ENCODE results near the gene KISS1R. TPM values are rescaled to one million over a fixed set of nuclear protein-coding genes. Genes with fewer than 3 reads are reported as not detected.
A peak's percentile ranks its signal among the peaks of the same experiment; 100 is the strongest.

KISS1R gene
- total RNA-seq, 2 donors from 2014 or later = not detected

DNA sequence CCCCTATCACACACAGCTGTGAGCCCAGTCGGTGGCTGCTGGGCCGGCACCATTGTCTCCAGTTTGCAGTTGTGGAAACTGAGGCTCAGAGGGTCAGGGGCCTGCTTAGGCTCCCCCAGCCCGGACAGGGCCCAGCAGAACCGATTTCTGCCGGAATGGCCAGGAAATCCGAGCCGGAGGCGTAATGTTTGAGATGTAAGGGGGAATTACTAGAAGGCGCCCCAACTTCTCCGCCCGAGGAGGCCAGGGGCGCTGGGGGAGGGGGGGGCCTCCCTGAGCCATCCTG is 962 bp downstream of the KISS1R start:
- peak overlapping the region in 1 of 2 donors; percentile 23 for H3K4me3 ChIP-seq
- intact Hi-C loops (cut with DNase I) = no loop called here

DNA sequence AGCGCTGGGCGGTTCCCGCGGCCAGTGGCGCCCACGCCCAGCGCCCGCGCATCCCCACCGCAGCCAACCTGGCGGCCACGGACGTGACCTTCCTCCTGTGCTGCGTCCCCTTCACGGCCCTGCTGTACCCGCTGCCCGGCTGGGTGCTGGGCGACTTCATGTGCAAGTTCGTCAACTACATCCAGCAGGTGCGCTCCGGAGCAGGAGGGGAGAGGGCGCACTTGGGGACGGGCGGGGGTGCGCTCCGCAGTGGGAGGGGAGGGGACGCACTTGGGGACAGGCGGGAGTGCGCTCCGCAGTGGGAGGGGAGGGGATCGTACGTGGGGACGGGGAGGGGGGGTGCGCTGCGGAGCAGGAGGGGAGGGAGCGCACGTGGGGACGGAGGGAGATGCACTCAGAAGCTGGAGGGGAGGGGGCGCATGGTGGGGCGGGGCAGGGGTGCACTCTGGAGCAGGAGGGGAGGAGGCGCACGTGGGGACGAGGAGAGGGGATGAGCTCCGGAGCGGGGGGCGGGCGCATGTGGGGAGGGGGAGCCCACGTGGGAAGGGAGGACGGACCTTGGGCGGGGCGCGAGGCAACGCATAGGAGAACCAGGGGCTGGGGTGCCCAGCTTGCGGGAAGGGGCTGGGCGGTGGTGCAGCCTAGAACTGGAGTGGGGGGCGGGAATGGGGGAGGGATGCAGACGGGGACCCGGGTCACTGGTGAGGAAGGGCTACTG is 1.5 kb downstream of the KISS1R start:
- Histone ChIP-seq H3K27ac (no peak overlapping the region), H3K4me1 (replicated peaks) (peaks cover 7% of the 10 kb centered on the region), H3K9me3 (no peaks in the 10 kb centered on the region), H3K4me3 (no peak overlapping the region), H3K36me3 (no peaks in the 10 kb centered on the region), H3K27me3 (replicated peaks; ENCODE audit: insufficient read depth) (peaks cover 20% of the 10 kb centered on the region)
- 2% methylated on average over 31 of the region's 58 CpGs for WGBS
- TF ChIP-seq, protein P1, sequence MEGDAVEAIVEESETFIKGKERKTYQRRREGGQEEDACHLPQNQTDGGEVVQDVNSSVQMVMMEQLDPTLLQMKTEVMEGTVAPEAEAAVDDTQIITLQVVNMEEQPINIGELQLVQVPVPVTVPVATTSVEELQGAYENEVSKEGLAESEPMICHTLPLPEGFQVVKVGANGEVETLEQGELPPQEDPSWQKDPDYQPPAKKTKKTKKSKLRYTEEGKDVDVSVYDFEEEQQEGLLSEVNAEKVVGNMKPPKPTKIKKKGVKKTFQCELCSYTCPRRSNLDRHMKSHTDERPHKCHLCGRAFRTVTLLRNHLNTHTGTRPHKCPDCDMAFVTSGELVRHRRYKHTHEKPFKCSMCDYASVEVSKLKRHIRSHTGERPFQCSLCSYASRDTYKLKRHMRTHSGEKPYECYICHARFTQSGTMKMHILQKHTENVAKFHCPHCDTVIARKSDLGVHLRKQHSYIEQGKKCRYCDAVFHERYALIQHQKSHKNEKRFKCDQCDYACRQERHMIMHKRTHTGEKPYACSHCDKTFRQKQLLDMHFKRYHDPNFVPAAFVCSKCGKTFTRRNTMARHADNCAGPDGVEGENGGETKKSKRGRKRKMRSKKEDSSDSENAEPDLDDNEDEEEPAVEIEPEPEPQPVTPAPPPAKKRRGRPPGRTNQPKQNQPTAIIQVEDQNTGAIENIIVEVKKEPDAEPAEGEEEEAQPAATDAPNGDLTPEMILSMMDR (IDR thresholded peaks at IDR 0.05) = no peak
- TF ChIP-seq POLR2A (IDR thresholded peaks at IDR 0.05) (no peak), POLR2AphosphoS5 (IDR thresholded peaks at IDR 0.05) (no peak)
- intact Hi-C loops (cut with DNase I) = no loop called here
- no peak for DNase-seq (ENCODE audit: low spot score)

More for the DNA sequence above, 962 bp downstream of the KISS1R start:
- Histone ChIP-seq H3K27ac (no peak overlapping the region), H3K9me3 (no peaks in the 10 kb centered on the region), H3K36me3 (no peaks in the 10 kb centered on the region), H3K4me1 (replicated peaks) (peaks cover 7% of the 10 kb centered on the region), H3K27me3 (replicated peaks; ENCODE audit: insufficient read depth) (peaks cover 20% of the 10 kb centered on the region)
- no peak for DNase-seq (ENCODE audit: low spot score)
- 1% methylated on average over 11 of the region's 12 CpGs for WGBS
- TF ChIP-seq POLR2A (IDR thresholded peaks at IDR 0.05) (no peak), POLR2AphosphoS5 (IDR thresholded peaks at IDR 0.05) (no peak)
- TF ChIP-seq, protein P1 (IDR thresholded peaks at IDR 0.05) = no peak

- no peak for TF ChIP-seq POLR2A (IDR thresholded peaks at IDR 0.05)
- TF ChIP-seq, protein P1 (IDR thresholded peaks at IDR 0.05) = no peak
- TF ChIP-seq POLR2AphosphoS5 (IDR thresholded peaks at IDR 0.05) = no peak
- Histone ChIP-seq H3K9me3 (no peaks in the 10 kb centered on the region), H3K36me3 (no peaks in the 10 kb centered on the region), H3K27ac (no peak overlapping the region), H3K27me3 (replicated peaks; ENCODE audit: insufficient read depth) (peaks cover 20% of the 10 kb centered on the region), H3K4me1 (replicated peaks) (peaks cover 7% of the 10 kb centered on the region), H3K4me3 (peak overlapping the region in 1 of 2 donors; percentile 16)
- DNase-seq (ENCODE audit: low spot score) = no peak
- WGBS = 2% methylated on average over 42 of the region's 68 CpGs
- intact Hi-C loops (cut with DNase I) = loop anchor here (2.0 kb wide), 2 partner anchors 57 to 149 kb away; no protein-coding TSS in a partner anchor
These were observed 2.3 kb downstream of the KISS1R start for GRCh38 chr19:919199-920050.

- Histone ChIP-seq H3K4me1 (replicated peaks) (peaks cover 7% of the 10 kb centered on the region), H3K27me3 (replicated peaks; ENCODE audit: insufficient read depth) (peaks cover 20% of the 10 kb centered on the region), H3K27ac (no peak overlapping the region), H3K4me3 (peak overlapping the region in 1 of 2 donors; percentile 16), H3K9me3 (no peaks in the 10 kb centered on the region), H3K36me3 (no peaks in the 10 kb centered on the region)
- 3% methylated on average over 78 of the region's 84 CpGs for WGBS
- intact Hi-C loops (cut with DNase I) = loop anchor here (2.0 kb wide), 2 partner anchors 57 to 149 kb away; no protein-coding TSS in a partner anchor
- TF ChIP-seq POLR2AphosphoS5 (IDR thresholded peaks at IDR 0.05) (no peak), POLR2A (IDR thresholded peaks at IDR 0.05) (no peak)
- TF ChIP-seq, protein P1 (IDR thresholded peaks at IDR 0.05) = no peak
- no peak for DNase-seq (ENCODE audit: low spot score)
These were observed 3.1 kb downstream of the KISS1R start for GRCh38 chr19:920051-920864.
